NCI-H748 (cell line): ENCODE measurements around the gene GULP1.

Experiments used
- DNase-seq: peaks from one replicate; lab custom pipeline; 2025; ENCODE audit not compliant: unreplicated experiment; lab: John Stamatoyannopoulos, UW

Gene GULP1

GRCh38 chr2:188629753-188630527 is 338.3 kb downstream of the GULP1 start:
- DNase-seq, result no peak

GRCh38 chr2:188631037-188631809 is 339.5 kb downstream of the GULP1 start:
- DNase-seq, result no peak

- no peak for DNase-seq
These were observed 343.0 kb downstream of the GULP1 start for GRCh38 chr2:188634656-188635055.
